ENCODE results near the gene MERTK. TPM values are rescaled to one million over a fixed set of nuclear protein-coding genes. Genes with fewer than 3 reads are reported as not detected.

Gene MERTK
- total RNA-seq: not detected in 2 replicates

GRCh38 chr2:111897924-111898702 lies at the start of gene MERTK:
MERTK (plus strand) TSS chr2:111898607; CDS start chr2:111898736, 129 bp downstream.

GRCh38 chr2:111883661-111884591 lies 14.5 kb upstream of the MERTK start, which contains the start of gene ANAPC1:
ANAPC1 (minus strand) TSS chr2:111884193; CDS start chr2:111880825, 3,368 bp downstream.

GRCh38 chr2:112054847-112055729 lies 156.7 kb downstream of the MERTK start, which contains the start of gene TMEM87B:
TMEM87B (plus strand) TSS chr2:112055269; CDS start chr2:112055592, 323 bp downstream.

Other genes starting within 250 kb of the MERTK start
- 40.4 and 63.4 TPM in 2 replicates for gene ANAPC1, start 14.4 kb upstream of the MERTK start, total RNA-seq
- 35.8 and 49.0 TPM in 2 replicates for gene TMEM87B, start 156.7 kb downstream of the MERTK start, total RNA-seq
- gene FBLN7, start 239.8 kb downstream of the MERTK start, total RNA-seq: under 0.01 TPM in 1 of 2 replicates, not detected in the other

All from myometrial cell (primary cell).